ENCODE data around the gene MRPL19.

The MRPL19 gene

DNA sequence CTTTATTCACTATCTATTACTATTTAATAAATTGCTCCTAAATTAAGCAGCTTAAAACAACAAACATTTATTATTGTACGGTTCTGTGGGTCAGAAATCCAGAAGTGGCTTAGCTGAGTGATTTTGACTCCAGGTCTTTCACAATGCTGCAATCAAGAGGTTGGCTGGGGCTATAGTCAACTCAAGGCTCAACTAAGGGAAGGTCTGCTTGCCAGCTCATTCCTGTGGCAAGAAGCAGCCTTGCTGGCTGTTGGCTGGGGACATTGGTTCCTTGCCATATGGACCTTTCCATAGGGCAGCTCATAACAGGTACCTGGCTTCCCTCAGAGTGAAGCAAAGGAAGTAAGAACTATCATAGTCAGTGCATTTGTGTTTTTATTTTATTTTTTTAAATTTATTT, 5.0 kb upstream of the MRPL19 start:
- H3K4me3 ChIP-seq, result no peak overlapping the region
- DNase-seq (ENCODE audit: low spot score), result no peak
- no peak for TF ChIP-seq CTCF (IDR thresholded peaks at IDR 0.05)
- peak overlapping the region in 1 of 2 donors; percentile 31 for H3K27ac ChIP-seq

DNA sequence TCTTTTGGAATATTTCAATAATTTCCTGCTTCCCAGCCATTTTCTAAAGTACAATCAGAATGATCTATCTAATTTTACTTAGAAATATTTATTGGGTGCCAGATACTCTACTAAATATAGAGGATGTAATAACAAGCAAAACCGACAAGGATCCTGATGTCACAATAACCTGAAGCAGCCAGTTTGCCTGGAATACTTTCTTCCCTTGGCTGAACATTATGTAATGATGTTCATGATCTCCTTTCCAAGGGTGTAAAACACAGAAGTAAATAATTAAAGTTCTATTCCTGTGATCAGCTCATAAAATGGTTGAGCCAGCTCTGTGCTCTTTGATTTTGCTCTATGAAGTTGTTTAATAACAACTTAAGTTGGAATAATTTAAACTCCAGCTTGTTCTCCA, 2.6 kb upstream of the MRPL19 start:
- no peak for TF ChIP-seq CTCF (IDR thresholded peaks at IDR 0.05)
- Histone ChIP-seq H3K4me3 (no peak overlapping the region), H3K27ac (no peak overlapping the region)
- DNase-seq (ENCODE audit: low spot score), result no peak

DNA sequence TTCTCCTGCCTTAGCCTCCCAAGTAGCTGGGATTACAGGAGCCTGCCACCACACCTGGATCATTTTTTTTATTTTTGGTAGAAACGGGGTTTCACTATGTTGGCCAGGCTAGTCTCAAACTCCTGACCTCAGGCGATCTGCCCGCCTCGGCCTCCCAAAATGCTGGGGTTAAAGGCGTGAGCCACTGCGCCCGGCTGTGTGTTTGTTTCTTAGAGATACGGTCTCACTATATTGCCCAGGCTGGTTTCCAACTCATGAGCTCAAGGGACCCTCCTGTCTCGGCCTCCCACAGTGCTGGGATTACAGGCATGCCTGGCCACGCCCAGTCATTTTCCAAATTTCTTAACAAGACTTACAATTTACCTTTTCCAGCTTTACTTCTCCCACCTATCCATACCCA, 940 bp upstream of the MRPL19 start:
- H3K4me3 ChIP-seq, result no peak overlapping the region
- no peak for TF ChIP-seq CTCF (IDR thresholded peaks at IDR 0.05)
- no peak for DNase-seq (ENCODE audit: low spot score)
- H3K27ac ChIP-seq, result no peak overlapping the region

GRCh38 chr2:75646090-75646582, 447 bp upstream of the MRPL19 start:
- DNase-seq (ENCODE audit: low spot score), result no peak
- no peak for TF ChIP-seq CTCF (IDR thresholded peaks at IDR 0.05)
- Histone ChIP-seq H3K4me3 (peak overlapping the region; percentile 97), H3K27ac (peak overlapping the region; percentile 61 to 81)

- H3K27ac ChIP-seq, result no peak overlapping the region
- TF ChIP-seq CTCF (IDR thresholded peaks at IDR 0.05), result no peak
- peak overlapping the region; percentile 97 for H3K4me3 ChIP-seq
- no peak for DNase-seq (ENCODE audit: low spot score)
Observed at GRCh38 chr2:75647771-75648170, 1.2 kb downstream of the MRPL19 start.

DNA sequence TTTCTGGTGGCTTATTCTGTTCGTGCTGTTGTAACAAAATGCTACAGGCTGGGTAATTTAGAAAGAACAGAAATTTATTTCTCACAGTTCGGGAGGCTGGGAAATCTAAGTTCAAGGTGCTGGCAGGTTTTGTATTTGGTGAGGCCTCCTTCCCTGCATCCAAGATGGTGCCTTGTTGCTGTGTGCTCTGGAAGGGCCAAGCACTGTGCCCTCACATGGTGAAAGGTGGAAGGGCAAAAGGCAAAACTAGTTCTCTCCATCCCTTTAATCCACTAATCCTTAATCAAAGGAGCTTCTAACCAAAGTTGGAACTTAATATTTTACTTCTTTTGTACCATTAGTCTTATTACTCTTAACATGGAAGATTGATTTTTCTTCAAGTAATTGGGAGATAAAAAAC, 7.4 kb downstream of the MRPL19 start:
- no peak for TF ChIP-seq CTCF (IDR thresholded peaks at IDR 0.05)
- no peak overlapping the region for H3K4me3 ChIP-seq
- no peak overlapping the region for H3K27ac ChIP-seq
- DNase-seq (ENCODE audit: low spot score), result no peak

DNA sequence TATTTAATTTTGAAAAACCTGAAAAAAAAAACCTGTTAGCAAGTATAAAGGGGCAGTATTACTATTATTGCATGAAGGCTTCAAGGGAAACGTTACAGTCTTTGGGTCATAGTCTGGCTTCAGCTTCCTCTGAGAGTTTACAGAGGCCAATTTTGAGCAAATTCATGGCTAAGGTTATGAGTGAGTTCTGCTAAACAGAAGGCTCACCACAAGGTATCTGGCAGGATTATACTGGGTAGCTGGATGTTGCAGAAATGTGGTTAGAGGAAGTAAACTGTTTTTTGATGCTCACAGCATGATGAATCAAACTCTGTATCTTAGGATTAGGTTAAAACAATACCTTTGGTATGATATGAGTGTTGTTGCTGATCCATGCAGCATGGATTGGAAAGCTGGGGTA, 9.3 kb downstream of the MRPL19 start:
- no peak overlapping the region for H3K27ac ChIP-seq
- TF ChIP-seq CTCF (IDR thresholded peaks at IDR 0.05), result no peak
- H3K4me3 ChIP-seq, result no peak overlapping the region
- DNase-seq (ENCODE audit: low spot score), result no peak

Data from coronary artery (tissue), 2 donors.